Spinal cord (tissue), 10 donors: ENCODE measurements around the gene SLC7A9. TPM values are rescaled to one million over a fixed set of nuclear protein-coding genes. Genes with fewer than 3 reads are reported as not detected.

ENCODE experiments used
- DNase-seq, 6 donors: peaks; one replicate each; pipeline versions ENCODE4 v3.0.0 to v3.0.0-alpha.2; 2013 to 2015; ENCODE audit warnings: low spot score in 6 of 6, low read depth in 4 of 6
- H3K27ac ChIP-seq: one replicate; pipeline ENCODE4 v1.5.1; 2013; ENCODE audit warnings: low read depth, low read length, control low read depth
- H3K27me3 ChIP-seq: one replicate; pipeline ENCODE4 v1.6.1; 2013; ENCODE audit warnings: low read length; ENCODE audit not compliant: control insufficient read depth, insufficient read depth
- H3K36me3 ChIP-seq: one replicate; pipeline ENCODE4 v1.6.1; 2013; ENCODE audit warnings: low read length; ENCODE audit not compliant: control insufficient read depth, insufficient read depth
- H3K4me1 ChIP-seq: one replicate; pipeline ENCODE4 v1.6.1; 2013; ENCODE audit warnings: low read length; ENCODE audit not compliant: control insufficient read depth, insufficient read depth
- H3K4me3 ChIP-seq: one replicate; pipeline ENCODE4 v1.5.1; 2013; ENCODE audit warnings: low read depth, low read length, control low read depth
- H3K9me3 ChIP-seq: one replicate; pipeline ENCODE4 v1.6.1; 2013; ENCODE audit warnings: low read length; ENCODE audit not compliant: control insufficient read depth, insufficient read depth
- WGBS: methylation state at CpG from one replicate; pipeline ENCODE4 v1.1.5; 2013; ENCODE audit warnings: missing lambda C conversion rate; ENCODE audit not compliant: insufficient coverage; 5-methylcytosine and 5-hydroxymethylcytosine counted together
- polyA plus RNA-seq, 2 donors: library from polyadenylated mRNA; unstranded; fragments of 120-200 nt; gene quantifications; one replicate each; pipeline ENCODE4 v1.2.1, GENCODE V29; 2013; ENCODE audit not compliant: insufficient read length in 2 of 2
- total RNA-seq, 2 donors: library from RNA; depleted of rRNA in 1 of 2; stranded (reverse); fragments of 120-200 nt in 1 of 2; fragments of >200 nt in 1 of 2; gene quantifications; one replicate each; pipeline versions ENCODE4 v1.2.3 to v1.2.4, GENCODE V29; 2013 to 2014
- donor health status: healthy.

SLC7A9 gene
- total and polyA plus RNA-seq, 4 donors: 0.50 to 3.4 (median 1.5) TPM

GRCh38 chr19:32812571-32812970, 57.0 kb downstream of the SLC7A9 start:
- Histone ChIP-seq H3K36me3 (no peaks in the 10 kb centered on the region), H3K4me1 (no peaks in the 10 kb centered on the region), H3K27me3 (no peaks in the 10 kb centered on the region), H3K27ac (no peak overlapping the region), H3K4me3 (no peak overlapping the region), H3K9me3 (no peaks in the 10 kb centered on the region)
- WGBS: 69% methylated on average over 3 of the region's 3 CpGs
- no peak for DNase-seq

GRCh38 chr19:32812036-32812435, 57.5 kb downstream of the SLC7A9 start:
- no peaks in the 10 kb centered on the region for H3K4me1 ChIP-seq
- H3K27ac ChIP-seq: no peak overlapping the region
- H3K9me3 ChIP-seq: no peaks in the 10 kb centered on the region
- no peaks in the 10 kb centered on the region for H3K36me3 ChIP-seq
- no peaks in the 10 kb centered on the region for H3K27me3 ChIP-seq
- no peak overlapping the region for H3K4me3 ChIP-seq
- no peak for DNase-seq
- 91% methylated on average over 8 of the region's 10 CpGs for WGBS

- Histone ChIP-seq H3K36me3 (no peaks in the 10 kb centered on the region), H3K4me1 (no peaks in the 10 kb centered on the region), H3K27ac (no peak overlapping the region), H3K27me3 (no peaks in the 10 kb centered on the region), H3K9me3 (no peaks in the 10 kb centered on the region), H3K4me3 (no peak overlapping the region)
- 89% methylated on average over 8 of the region's 11 CpGs for WGBS
- no peak for DNase-seq
Observed at GRCh38 chr19:32811151-32811550, 58.4 kb downstream of the SLC7A9 start.

- Histone ChIP-seq H3K36me3 (no peaks in the 10 kb centered on the region), H3K4me3 (no peak overlapping the region), H3K4me1 (no peaks in the 10 kb centered on the region), H3K27me3 (no peaks in the 10 kb centered on the region), H3K9me3 (no peaks in the 10 kb centered on the region), H3K27ac (no peak overlapping the region)
- WGBS: 94% methylated on average over 7 of the region's 9 CpGs
- DNase-seq: no peak
Observed at GRCh38 chr19:32810452-32810851, 59.1 kb downstream of the SLC7A9 start.

- Histone ChIP-seq H3K9me3 (no peaks in the 10 kb centered on the region), H3K4me3 (no peak overlapping the region), H3K4me1 (no peaks in the 10 kb centered on the region), H3K36me3 (no peaks in the 10 kb centered on the region), H3K27ac (no peak overlapping the region), H3K27me3 (no peaks in the 10 kb centered on the region)
- WGBS: no CpG with 5 or more reads among the region's 3 CpGs
- DNase-seq: no peak
Observed at GRCh38 chr19:32809754-32810153, 59.8 kb downstream of the SLC7A9 start.

GRCh38 chr19:32809254-32809653, 60.3 kb downstream of the SLC7A9 start:
- Histone ChIP-seq H3K4me1 (no peaks in the 10 kb centered on the region), H3K9me3 (no peaks in the 10 kb centered on the region), H3K27ac (no peak overlapping the region), H3K36me3 (no peaks in the 10 kb centered on the region), H3K4me3 (no peak overlapping the region), H3K27me3 (no peaks in the 10 kb centered on the region)
- no peak for DNase-seq
- WGBS: 63% methylated on average over 5 of the region's 5 CpGs

- H3K27ac ChIP-seq: no peak overlapping the region
- WGBS: 50% methylated on average over 1 of the region's 4 CpGs
- no peaks in the 10 kb centered on the region for H3K4me1 ChIP-seq
- no peaks in the 10 kb centered on the region for H3K36me3 ChIP-seq
- H3K27me3 ChIP-seq: no peaks in the 10 kb centered on the region
- DNase-seq: no peak
- no peaks in the 10 kb centered on the region for H3K9me3 ChIP-seq
- H3K4me3 ChIP-seq: no peak overlapping the region
Observed at GRCh38 chr19:32808236-32808635, 61.3 kb downstream of the SLC7A9 start.

- Histone ChIP-seq H3K4me1 (no peaks in the 10 kb centered on the region), H3K27me3 (no peaks in the 10 kb centered on the region), H3K36me3 (no peaks in the 10 kb centered on the region), H3K4me3 (no peak overlapping the region), H3K9me3 (no peaks in the 10 kb centered on the region), H3K27ac (no peak overlapping the region)
- DNase-seq: no peak
- 93% methylated on average over 12 of the region's 12 CpGs for WGBS
Observed at GRCh38 chr19:32802840-32803239, 66.7 kb downstream of the SLC7A9 start.

- H3K4me3 ChIP-seq: no peak overlapping the region
- no peak overlapping the region for H3K27ac ChIP-seq
- H3K9me3 ChIP-seq: no peaks in the 10 kb centered on the region
- no peak for DNase-seq
- H3K36me3 ChIP-seq: no peaks in the 10 kb centered on the region
- WGBS: 20% methylated on average over 1 of the region's 4 CpGs
- H3K4me1 ChIP-seq: no peaks in the 10 kb centered on the region
- H3K27me3 ChIP-seq: no peaks in the 10 kb centered on the region
Observed at GRCh38 chr19:32800754-32801153, 68.8 kb downstream of the SLC7A9 start.

GRCh38 chr19:32800191-32800590, 69.4 kb downstream of the SLC7A9 start:
- no peak for DNase-seq
- H3K36me3 ChIP-seq: no peaks in the 10 kb centered on the region
- H3K4me3 ChIP-seq: no peak overlapping the region

More at GRCh38 chr19:32800191-32800590, 69.4 kb downstream of the SLC7A9 start:
- H3K27ac ChIP-seq: no peak overlapping the region
- H3K4me1 ChIP-seq: no peaks in the 10 kb centered on the region
- no peaks in the 10 kb centered on the region for H3K9me3 ChIP-seq
- H3K27me3 ChIP-seq: no peaks in the 10 kb centered on the region
